Ureter (tissue), 1 donor: ENCODE results near the gene HSPA1B. TPM values are rescaled to one million over a fixed set of nuclear protein-coding genes. Genes with fewer than 3 reads are reported as not detected.
"Not testable (repeated sequence)": the region's sequence is repeated elsewhere in the genome, so short reads cannot be mapped to it uniquely, and the experiment has no call there.

Experiments
- DNase-seq: peaks from one replicate; pipeline ENCODE4 v3.0.0-alpha.2; 2020; ENCODE audit warnings: low spot score
- total RNA-seq: library from RNA; stranded (reverse); gene quantifications from one replicate; pipeline ENCODE4 v1.2.4, GENCODE V29; 2023
- donor health status: DM: yes; HTN: yes; CAD: no.

Gene HSPA1B
- total RNA-seq, 1 donor from 2014 or later, result 163 TPM

GRCh38 chr6:31797588-31797987, 29.9 kb upstream of the HSPA1B start:
- DNase-seq, result no peak

GRCh38 chr6:31799781-31800180, 27.8 kb upstream of the HSPA1B start:
- no peak for DNase-seq

DNA sequence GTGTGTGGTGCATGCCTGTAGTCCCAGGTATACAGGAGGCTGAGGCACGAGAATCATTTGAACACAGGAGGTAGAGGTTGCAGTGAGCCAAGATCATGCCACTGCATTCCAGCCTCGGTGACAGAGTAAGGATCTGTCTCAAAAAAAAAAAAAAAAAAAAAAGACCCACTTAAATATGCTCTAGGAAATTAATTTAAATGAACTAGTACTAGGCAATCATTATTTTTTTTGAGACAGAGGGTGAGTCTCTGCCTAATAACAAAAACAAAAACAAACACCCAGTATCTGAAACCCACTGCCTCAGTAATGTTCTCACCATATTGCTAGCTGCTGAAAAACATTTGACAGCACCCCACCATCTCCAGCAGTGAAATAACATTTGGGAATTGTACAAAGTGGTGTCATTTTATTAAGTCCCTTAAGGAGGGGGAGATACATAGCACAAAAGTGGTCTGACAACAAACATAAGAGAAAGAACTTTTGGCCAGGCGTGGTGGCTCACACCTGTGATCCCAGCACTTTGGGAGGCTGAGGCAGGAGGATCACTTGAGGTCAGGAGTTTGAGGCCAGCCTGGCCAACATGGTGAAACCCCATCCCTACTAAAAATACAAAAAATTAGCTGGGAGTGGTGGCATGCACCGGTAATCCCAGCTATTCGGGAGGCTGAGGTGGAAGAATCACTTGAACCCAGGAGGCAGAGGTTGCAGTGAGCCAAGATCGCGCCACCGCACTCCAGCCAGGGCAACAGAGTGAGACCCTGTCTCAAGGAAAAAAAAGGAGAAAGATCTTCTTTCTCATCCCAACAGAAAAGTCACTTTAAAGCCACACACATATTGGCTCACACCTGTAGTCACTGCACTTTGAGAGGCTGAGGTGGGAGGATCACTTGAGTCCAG, 26.3 kb upstream of the HSPA1B start:
- not testable (repeated sequence) for DNase-seq

- no peak for DNase-seq
These were observed 21.5 kb upstream of the HSPA1B start for GRCh38 chr6:31805939-31806469.

DNA sequence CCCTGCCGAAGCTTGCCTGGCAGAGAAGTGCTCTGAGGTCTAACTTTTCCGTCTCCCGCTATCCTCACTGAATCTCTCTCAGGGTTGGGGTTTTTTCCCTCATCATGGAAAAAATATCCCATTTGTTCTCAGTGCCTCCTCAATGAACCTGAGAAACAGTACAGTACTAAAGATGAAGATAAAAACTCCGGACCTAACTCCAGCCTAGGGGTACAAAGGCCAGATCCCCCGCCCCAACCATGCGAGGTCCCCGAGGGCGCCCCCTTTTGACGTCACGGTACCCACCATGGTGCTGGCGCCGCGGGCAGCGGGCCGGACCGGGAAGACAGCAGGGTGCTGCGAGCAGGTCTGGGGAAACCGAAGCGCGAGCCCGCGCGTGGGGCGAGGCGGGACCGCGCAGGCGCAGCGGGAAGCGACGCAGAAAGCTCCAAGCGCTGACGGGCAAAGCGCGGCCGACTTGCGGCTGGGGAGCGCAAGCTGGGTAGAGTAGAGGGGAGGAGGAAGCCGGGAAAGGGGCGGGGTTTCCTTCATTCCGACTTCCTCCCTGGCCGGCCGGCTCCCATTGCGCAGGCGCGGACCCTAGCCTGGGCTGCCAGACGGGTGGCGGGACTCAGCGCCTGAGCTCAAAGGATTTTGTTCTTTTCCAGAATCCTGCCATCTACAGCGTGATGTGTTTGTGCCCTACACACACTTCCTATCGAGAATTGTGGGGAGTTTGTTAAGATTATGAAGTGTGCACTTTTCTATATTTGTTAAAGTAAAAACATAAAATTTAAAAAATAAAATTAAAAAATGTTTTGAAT, 20.9 kb upstream of the HSPA1B start, which contains the start of gene LSM2:
TSS of gene LSM2 (minus strand) at position 497 of the 803 bp plus-strand sequence. CDS start at position 288, 209 bp downstream.
- DNase-seq, result peak; percentile 97

GRCh38 chr6:31808599-31808998, 18.9 kb upstream of the HSPA1B start:
- not testable (repeated sequence) for DNase-seq

- no peak for DNase-seq
These were observed 15.9 kb upstream of the HSPA1B start for GRCh38 chr6:31811645-31812044.

DNA sequence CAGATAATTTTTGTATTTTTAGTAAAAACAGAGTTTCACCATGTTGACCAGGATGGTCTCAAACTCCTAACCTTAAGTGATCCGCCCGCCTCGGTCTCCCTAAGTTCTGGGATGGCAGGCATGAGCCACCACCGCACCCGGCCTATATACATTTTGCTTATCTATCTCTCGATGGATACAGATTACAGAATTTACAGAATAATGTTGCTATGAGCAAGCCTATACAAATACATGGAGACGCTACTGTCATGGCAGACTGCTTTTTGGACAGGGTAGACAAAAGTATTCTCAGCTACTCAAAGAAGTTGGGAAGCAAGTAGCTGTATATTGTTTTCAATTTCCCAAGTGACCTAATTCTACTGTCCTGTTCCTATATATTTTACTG, 14.1 kb upstream of the HSPA1B start:
- no peak for DNase-seq

DNA sequence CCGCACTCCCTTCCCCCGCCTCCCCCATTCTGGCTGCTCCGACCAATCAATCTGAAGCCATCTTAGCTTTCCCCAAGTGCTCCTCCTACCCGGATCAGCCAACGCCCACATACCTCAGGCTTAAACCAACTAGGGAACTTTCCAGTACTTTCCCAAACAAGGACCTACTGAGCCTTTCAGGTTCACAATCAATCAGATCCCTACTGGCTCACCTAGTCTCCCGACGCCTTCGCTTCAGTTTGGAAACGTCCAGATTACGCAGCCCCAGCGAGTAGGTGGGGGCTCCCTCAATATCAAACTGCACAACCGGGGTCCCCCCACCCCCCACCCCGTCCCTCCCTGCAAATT, 12.9 kb upstream of the HSPA1B start:
- peak; percentile 97 for DNase-seq

GRCh38 chr6:31815025-31815838, 12.3 kb upstream of the HSPA1B start, which contains the start of the genes HSPA1A and HSPA1L:
Gene HSPA1A (plus strand): TSS chr6:31815543. CDS start chr6:31815757, 214 bp downstream.
Gene HSPA1L (minus strand): TSS chr6:31815283. CDS start chr6:31811972, 3,311 bp downstream.
- DNase-seq, result peak; percentile 96

DNA sequence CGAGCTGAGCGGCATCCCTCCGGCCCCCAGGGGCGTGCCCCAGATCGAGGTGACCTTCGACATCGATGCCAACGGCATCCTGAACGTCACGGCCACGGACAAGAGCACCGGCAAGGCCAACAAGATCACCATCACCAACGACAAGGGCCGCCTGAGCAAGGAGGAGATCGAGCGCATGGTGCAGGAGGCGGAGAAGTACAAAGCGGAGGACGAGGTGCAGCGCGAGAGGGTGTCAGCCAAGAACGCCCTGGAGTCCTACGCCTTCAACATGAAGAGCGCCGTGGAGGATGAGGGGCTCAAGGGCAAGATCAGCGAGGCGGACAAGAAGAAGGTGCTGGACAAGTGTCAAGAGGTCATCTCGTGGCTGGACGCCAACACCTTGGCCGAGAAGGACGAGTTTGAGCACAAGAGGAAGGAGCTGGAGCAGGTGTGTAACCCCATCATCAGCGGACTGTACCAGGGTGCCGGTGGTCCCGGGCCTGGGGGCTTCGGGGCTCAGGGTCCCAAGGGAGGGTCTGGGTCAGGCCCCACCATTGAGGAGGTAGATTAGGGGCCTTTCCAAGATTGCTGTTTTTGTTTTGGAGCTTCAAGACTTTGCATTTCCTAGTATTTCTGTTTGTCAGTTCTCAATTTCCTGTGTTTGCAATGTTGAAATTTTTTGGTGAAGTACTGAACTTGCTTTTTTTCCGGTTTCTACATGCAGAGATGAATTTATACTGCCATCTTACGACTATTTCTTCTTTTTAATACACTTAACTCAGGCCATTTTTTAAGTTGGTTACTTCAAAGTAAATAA, 10.2 kb upstream of the HSPA1B start:
- DNase-seq, result not testable (repeated sequence)

DNA sequence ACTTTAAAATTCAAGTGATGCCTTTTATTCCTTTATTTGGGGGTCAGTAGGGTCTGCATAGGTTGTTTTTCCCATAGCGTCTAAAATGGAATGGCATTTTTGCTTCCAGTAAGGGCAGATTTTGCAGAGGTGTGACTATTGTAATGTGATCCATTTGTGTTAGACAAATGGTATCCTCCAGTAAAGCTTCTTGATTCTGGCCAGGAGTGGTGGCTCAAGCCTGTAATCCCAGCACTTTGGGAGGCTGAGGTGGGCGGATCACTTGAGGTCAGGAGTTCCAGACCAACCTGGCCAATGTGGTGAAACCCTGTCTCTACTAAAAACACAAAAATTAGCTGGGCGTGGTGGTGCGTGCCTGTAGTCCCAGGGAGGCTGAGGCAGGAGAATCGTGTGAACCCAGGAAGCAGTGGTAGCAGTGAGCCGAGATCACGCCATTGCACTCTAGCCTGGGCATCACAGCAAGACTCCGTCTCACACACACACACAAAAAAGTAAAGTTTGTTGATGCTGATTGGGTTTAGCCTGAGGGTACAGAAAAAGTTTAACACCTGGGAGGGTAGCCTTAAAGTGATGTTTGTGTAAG, 9.5 kb upstream of the HSPA1B start:
- not testable (repeated sequence) for DNase-seq

GRCh38 chr6:31819871-31820299, 7.7 kb upstream of the HSPA1B start:
- no peak for DNase-seq

DNA sequence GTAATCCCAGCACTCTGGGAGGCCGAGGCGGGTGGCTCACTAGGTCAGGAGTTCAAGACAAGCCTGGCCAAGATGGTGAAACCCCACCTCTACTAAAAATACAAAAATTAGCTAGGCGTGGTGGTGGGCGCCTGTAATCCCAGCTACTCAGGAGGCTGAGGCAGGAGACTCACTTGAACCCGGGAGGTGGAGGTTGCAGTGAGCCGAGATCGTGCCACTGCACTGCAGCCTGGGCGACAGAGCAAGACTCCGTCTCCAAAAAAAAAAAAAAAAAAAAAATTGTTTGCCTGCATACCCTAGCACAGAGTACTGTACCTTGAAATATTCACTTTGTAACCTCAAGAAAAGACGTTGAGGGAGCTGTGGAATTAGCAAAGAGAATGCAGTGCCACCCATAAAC, 7.1 kb upstream of the HSPA1B start:
- DNase-seq, result not testable (repeated sequence)

DNA sequence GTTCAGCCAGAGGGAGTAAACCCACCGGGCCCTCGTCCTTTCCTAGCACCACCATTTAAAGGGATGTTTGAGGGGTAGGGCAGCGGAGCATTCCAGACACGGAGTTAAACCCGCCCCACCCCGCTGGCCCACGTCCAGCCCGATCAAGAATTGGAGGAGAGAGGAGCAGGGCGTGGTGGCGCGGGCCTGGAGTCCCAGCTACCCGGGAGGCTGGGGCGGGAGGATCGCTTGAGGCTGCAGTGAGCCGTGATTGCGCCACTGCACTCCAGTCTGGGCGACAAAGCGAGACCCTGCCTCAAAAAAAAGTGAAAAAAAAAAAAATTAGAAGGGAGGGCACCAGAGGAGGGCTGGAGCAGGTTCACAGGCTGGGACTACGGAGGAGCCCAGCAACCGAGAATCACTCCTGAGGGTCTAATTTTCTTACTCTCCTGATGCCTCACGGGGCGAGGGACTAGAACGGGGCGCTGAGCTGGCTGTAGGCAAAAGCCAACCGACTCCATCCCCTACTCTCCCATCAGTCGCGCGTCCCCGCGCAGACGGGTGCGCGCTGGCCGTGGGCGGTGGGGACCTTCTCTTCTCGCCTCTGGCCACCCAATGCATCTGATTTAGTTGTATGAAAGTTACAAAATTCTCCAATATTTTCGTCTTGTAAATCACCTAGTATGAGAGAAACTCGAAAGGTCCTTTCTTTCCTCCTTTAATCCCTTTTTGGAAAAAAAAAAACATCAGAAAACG, 6.1 kb upstream of the HSPA1B start:
- DNase-seq, result peak; percentile 79

DNA sequence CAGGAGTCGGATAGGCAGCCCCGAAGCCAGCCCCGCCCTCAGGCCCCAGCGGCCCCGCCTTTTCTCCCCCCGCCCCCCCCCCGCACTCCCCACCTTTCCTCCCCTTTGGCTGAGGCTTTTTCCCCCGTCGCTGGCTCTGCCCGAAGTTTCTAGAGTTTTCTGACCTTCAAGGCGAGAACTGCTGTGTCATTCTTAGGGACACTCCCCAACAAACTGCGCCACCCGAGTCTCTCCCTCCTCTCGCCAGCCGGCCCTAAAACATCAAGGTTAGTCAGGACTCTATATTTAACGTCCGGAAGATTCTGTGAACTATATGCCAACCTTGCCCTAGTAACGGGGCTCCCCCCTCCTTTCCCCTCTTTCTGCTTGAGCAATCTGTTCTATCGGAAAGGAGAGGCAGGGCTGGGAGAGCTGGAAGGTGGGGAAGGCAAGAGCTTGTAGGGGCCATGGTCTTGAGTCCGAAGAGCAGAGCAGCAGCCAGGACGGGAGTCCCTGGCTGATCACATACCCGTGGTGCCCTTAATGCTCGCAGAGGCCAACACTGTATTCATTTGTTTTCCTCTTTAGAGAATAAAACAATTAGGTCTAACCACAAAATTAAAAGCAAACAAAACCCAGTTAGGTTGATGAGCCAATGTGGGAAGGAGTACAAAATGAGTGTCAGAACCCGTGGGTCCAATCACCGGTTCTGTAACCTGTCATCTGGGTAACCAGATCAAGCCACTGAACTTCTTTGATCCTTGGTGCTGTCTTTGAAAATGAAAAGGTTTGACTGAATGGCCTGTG, 5.3 kb upstream of the HSPA1B start:
- DNase-seq, result peak; percentile 92

- not testable (repeated sequence) for DNase-seq
These were observed 3.8 kb upstream of the HSPA1B start for GRCh38 chr6:31823592-31824196.

GRCh38 chr6:31825553-31825952, 2.0 kb upstream of the HSPA1B start:
- DNase-seq, result no peak
